ENCODE measurements around the gene GJA3.

GJA3 gene

DNA sequence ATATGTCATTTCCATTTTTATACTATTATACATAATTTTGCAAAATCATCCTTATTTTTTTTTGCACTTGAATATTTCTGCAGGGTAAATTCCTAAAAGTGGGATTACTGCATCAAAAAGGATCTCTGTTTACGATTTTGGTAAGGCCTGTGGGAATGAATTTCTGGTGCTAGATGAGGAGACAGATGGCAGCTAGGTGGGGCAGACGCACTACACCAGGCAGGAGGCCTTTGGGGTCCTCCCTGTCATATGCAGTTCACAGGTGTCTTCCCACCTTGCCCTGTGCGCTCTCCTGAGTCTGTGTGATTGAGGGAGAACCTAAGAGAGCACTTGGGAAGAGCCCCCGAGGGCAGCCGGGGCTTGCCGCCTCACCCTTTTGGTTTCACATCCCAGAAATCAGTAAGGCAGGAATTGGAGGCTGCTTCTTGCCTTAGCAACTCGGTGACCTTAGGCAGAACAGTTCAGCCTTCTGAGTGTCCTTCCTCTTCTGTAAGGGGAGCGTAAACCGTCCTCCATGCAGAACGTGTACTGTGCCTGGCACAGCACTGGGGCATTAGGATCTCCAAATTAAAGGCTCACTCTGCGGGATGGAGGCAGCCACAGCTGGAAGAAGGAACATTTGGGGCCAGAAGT is 45.3 kb upstream of the GJA3 start:
- TF ChIP-seq CTCF (IDR thresholded peaks at IDR 0.05; ENCODE audit: low read length) (no peak), EZH2 (IDR thresholded peaks at IDR 0.05; ENCODE audit: borderline replicate concordance, low read length) (no peak)
- Histone ChIP-seq H3K4me2 (ENCODE audit: low read length) (no peak overlapping the region), H3F3A (ENCODE audit: insufficient read depth, low read length) (no peaks in the 10 kb centered on the region)

DNA sequence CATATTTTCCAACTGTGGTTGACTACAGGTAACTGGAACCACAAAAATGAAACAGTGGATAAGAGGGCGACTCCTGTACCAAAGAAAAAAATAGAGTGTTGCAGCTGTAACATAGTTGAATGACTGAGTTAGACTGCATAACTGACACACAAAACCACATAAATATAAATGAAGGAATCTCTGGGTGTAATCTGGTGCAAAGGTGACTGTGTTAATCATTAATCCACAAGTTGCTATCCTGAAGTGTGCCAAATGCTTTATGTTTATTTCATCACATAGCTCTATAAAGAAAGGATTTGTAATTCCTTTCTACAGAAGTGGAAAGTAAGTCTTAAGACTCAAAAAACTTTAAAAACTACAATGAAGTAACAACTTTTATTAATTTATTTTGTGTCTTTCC is 37.9 kb upstream of the GJA3 start:
- no peak overlapping the region for H3K27ac ChIP-seq (ENCODE audit: low read depth, low read length, poor library complexity, severe bottlenecking)
- no peak overlapping the region for H3K9ac ChIP-seq (ENCODE audit: low read length)
- H4K20me1 ChIP-seq (ENCODE audit: insufficient read depth, low read length), result no peaks in the 10 kb centered on the region
- H3F3A ChIP-seq (ENCODE audit: insufficient read depth, low read length), result no peaks in the 10 kb centered on the region
- H3K4me3 ChIP-seq (ENCODE audit: low read depth, low read length, poor library complexity, severe bottlenecking), result no peak overlapping the region
- no peaks in the 10 kb centered on the region for H3K79me2 ChIP-seq (ENCODE audit: insufficient read depth, low read length)
- no peaks in the 10 kb centered on the region for H3K9me3 ChIP-seq (ENCODE audit: low read length)
- TF ChIP-seq EZH2 (IDR thresholded peaks at IDR 0.05; ENCODE audit: borderline replicate concordance, low read length), result no peak
- TF ChIP-seq CTCF (IDR thresholded peaks at IDR 0.05; ENCODE audit: low read length), result no peak
- no peaks in the 10 kb centered on the region for H3K9me2 ChIP-seq (ENCODE audit: low read depth, low read length)
- no peaks in the 10 kb centered on the region for H3K4me1 ChIP-seq (ENCODE audit: insufficient read depth, low read length, severe bottlenecking)
- no peak overlapping the region for H2AFZ ChIP-seq (ENCODE audit: low read length)
- no peaks in the 10 kb centered on the region; the same call in 1 of the 2 replicates for H3K27me3 ChIP-seq (ENCODE audit: insufficient read depth, low read length)
- H3K36me3 ChIP-seq (ENCODE audit: insufficient read depth, low read length), result no peaks in the 10 kb centered on the region
- no peak overlapping the region for H3K4me2 ChIP-seq (ENCODE audit: low read length)

More for the DNA sequence above, 45.3 kb upstream of the GJA3 start:
- Histone ChIP-seq H3K9ac (ENCODE audit: low read length) (no peak overlapping the region), H3K4me3 (ENCODE audit: low read depth, low read length, poor library complexity, severe bottlenecking) (no peak overlapping the region), H3K27me3 (ENCODE audit: insufficient read depth, low read length) (peaks cover 3% of the 10 kb centered on the region; the same call in 1 of the 2 replicates), H3K79me2 (ENCODE audit: insufficient read depth, low read length) (no peaks in the 10 kb centered on the region), H4K20me1 (ENCODE audit: insufficient read depth, low read length) (no peaks in the 10 kb centered on the region), H3K36me3 (ENCODE audit: insufficient read depth, low read length) (no peaks in the 10 kb centered on the region), H3K27ac (ENCODE audit: low read depth, low read length, poor library complexity, severe bottlenecking) (no peak overlapping the region), H3K4me1 (ENCODE audit: insufficient read depth, low read length, severe bottlenecking) (no peaks in the 10 kb centered on the region), H2AFZ (ENCODE audit: low read length) (no peak overlapping the region), H3K9me2 (ENCODE audit: low read depth, low read length) (no peaks in the 10 kb centered on the region), H3K9me3 (ENCODE audit: low read length) (no peaks in the 10 kb centered on the region)

GRCh38 chr13:20197361-20197834 is 36.5 kb upstream of the GJA3 start:
- no peaks in the 10 kb centered on the region; the same call in 1 of the 2 replicates for H3K27me3 ChIP-seq (ENCODE audit: insufficient read depth, low read length)
- no peak overlapping the region for H3K9ac ChIP-seq (ENCODE audit: low read length)
- H2AFZ ChIP-seq (ENCODE audit: low read length), result no peak overlapping the region
- no peaks in the 10 kb centered on the region for H4K20me1 ChIP-seq (ENCODE audit: insufficient read depth, low read length)
- H3K4me2 ChIP-seq (ENCODE audit: low read length), result no peak overlapping the region
- H3K27ac ChIP-seq (ENCODE audit: low read depth, low read length, poor library complexity, severe bottlenecking), result no peak overlapping the region
- no peaks in the 10 kb centered on the region for H3K4me1 ChIP-seq (ENCODE audit: insufficient read depth, low read length, severe bottlenecking)
- H3K9me2 ChIP-seq (ENCODE audit: low read depth, low read length), result no peaks in the 10 kb centered on the region
- no peaks in the 10 kb centered on the region for H3K36me3 ChIP-seq (ENCODE audit: insufficient read depth, low read length)
- H3K4me3 ChIP-seq (ENCODE audit: low read depth, low read length, poor library complexity, severe bottlenecking), result no peak overlapping the region
- TF ChIP-seq EZH2 (IDR thresholded peaks at IDR 0.05; ENCODE audit: borderline replicate concordance, low read length) (no peak), CTCF (IDR thresholded peaks at IDR 0.05; ENCODE audit: low read length) (peak; percentile 46)
- H3K79me2 ChIP-seq (ENCODE audit: insufficient read depth, low read length), result no peaks in the 10 kb centered on the region
- H3F3A ChIP-seq (ENCODE audit: insufficient read depth, low read length), result no peaks in the 10 kb centered on the region
- H3K9me3 ChIP-seq (ENCODE audit: low read length), result no peaks in the 10 kb centered on the region

Measured in OCI-LY1 (cell line).